Activated naive CD4-positive, alpha-beta T cell treated with anti-CD3 and anti-CD28 coated beads for 36 hours (primary cell): ENCODE measurements around the gene CHST14. TPM values are rescaled to one million over a fixed set of nuclear protein-coding genes. Genes with fewer than 3 reads are reported as not detected.

ENCODE experiments used
- CTCF ChIA-PET: fragments of 350-600 bp; sonication (Branson Sonifier 250); formaldehyde crosslinking; loops from one replicate; lab custom pipeline; 2021; ENCODE audit warnings: antibody characterized with exemption; lab: Charles Lee
- DNase-seq: peaks from one replicate; pipeline ENCODE4 v3.0.0-alpha.2; 2020
- H3K27ac Mint-ChIP-seq: one replicate; pipeline ENCODE4 v1.8.0; 2021; ENCODE audit warnings: mild to moderate bottlenecking, mixed read lengths
- H3K27me3 Mint-ChIP-seq: one replicate; pipeline ENCODE4 v1.8.0; 2021; ENCODE audit warnings: low read depth, mixed read lengths
- H3K36me3 Mint-ChIP-seq: one replicate; pipeline ENCODE4 v1.8.0; 2021; ENCODE audit warnings: low read depth, mixed read lengths
- H3K4me1 Mint-ChIP-seq: one replicate; pipeline ENCODE4 v1.8.0; 2021; ENCODE audit warnings: low read depth, mixed read lengths
- H3K4me3 Mint-ChIP-seq: one replicate; pipeline ENCODE4 v1.8.0; 2021; ENCODE audit warnings: mild to moderate bottlenecking, moderate library complexity, mixed read lengths
- H3K9me3 Mint-ChIP-seq: one replicate; pipeline ENCODE4 v1.8.0; 2021; ENCODE audit warnings: mixed read lengths
- intact Hi-C: fragments of 100-400 bp; cut with micrococcal nuclease; formaldehyde crosslinking; loops from one replicate; pipeline ENCODE4 v1.15.1; 2023
- total RNA-seq, 2 experiments: library from RNA; stranded (reverse); gene quantifications; one replicate each; pipeline ENCODE4 v1.2.3, GENCODE V29; 2021

CHST14 gene
- total RNA-seq = 1 to 10 TPM; 4.4 to 4.6 TPM

- intact Hi-C loops = loop anchor here (1.0 to 2.0 kb wide), 4 partner anchors 18 to 36 kb away; no protein-coding TSS in a partner anchor
- peak within 1 kb of the TSS; percentile 83 for H3K4me3 Mint-ChIP-seq
- CTCF ChIA-PET = interaction anchor here (0.9 to 1.8 kb wide), 6 partner anchors 12 to 104 kb away, joined by 3 to 6 read pairs (median 4); no protein-coding TSS in a partner anchor
Measured at GRCh38 chr15:40470423-40471104, at the start of gene CHST14. Gene CHST14 (plus strand): TSS chr15:40470984. CDS start chr15:40471214, 230 bp downstream.

GRCh38 chr15:40421246-40422157 is 49.3 kb upstream of the CHST14 start:
- H3K4me3 Mint-ChIP-seq = no peak overlapping the region
- H3K4me1 Mint-ChIP-seq = no peaks in the 10 kb centered on the region
- H3K36me3 Mint-ChIP-seq = peaks cover 2% of the 10 kb centered on the region
- intact Hi-C loops = loop anchor here (1.0 kb wide), 4 partner anchors 53 to 142 kb away; no protein-coding TSS in a partner anchor
- DNase-seq = peak; percentile 90
- H3K9me3 Mint-ChIP-seq = no peaks in the 10 kb centered on the region
- no peak overlapping the region for H3K27ac Mint-ChIP-seq
- H3K27me3 Mint-ChIP-seq = no peaks in the 10 kb centered on the region
- CTCF ChIA-PET = interaction anchor here (0.6 to 11.6 kb wide), 28 partner anchors 9 to 204 kb away, joined by 3 to 214 read pairs (median 4); partner anchors contain the start of genes BAHD1, CCDC9B, INAFM2 and IVD

More at GRCh38 chr15:40470423-40471104, at the start of gene CHST14:
- peak; percentile 43 for DNase-seq
- Mint-ChIP-seq H3K27ac (peak within 1 kb of the TSS; percentile 25), H3K36me3 (peaks cover 5% of the 10 kb centered on the region), H3K9me3 (no peaks in the 10 kb centered on the region), H3K4me1 (peaks cover 28% of the 10 kb centered on the region), H3K27me3 (no peaks in the 10 kb centered on the region)

- H3K27ac Mint-ChIP-seq = no peak overlapping the region
- no peaks in the 10 kb centered on the region for H3K36me3 Mint-ChIP-seq
- H3K4me3 Mint-ChIP-seq = no peak overlapping the region
- intact Hi-C loops = no loop called here
- H3K27me3 Mint-ChIP-seq = no peaks in the 10 kb centered on the region
- no peaks in the 10 kb centered on the region for H3K4me1 Mint-ChIP-seq
- no peaks in the 10 kb centered on the region for H3K9me3 Mint-ChIP-seq
- no peak for DNase-seq
- CTCF ChIA-PET = interaction anchor here (1.1 to 11.6 kb wide), 5 partner anchors 38 to 118 kb away, joined by 3 to 214 read pairs (median 3); partner anchors contain the start of gene CCDC9B
Measured at GRCh38 chr15:40424483-40425115, 46.2 kb upstream of the CHST14 start.

GRCh38 chr15:40425681-40426080 is 45.1 kb upstream of the CHST14 start:
- no peaks in the 10 kb centered on the region for H3K9me3 Mint-ChIP-seq
- H3K27me3 Mint-ChIP-seq = no peaks in the 10 kb centered on the region
- no peaks in the 10 kb centered on the region for H3K36me3 Mint-ChIP-seq
- H3K27ac Mint-ChIP-seq = no peak overlapping the region
- H3K4me1 Mint-ChIP-seq = no peaks in the 10 kb centered on the region
- DNase-seq = no peak
- intact Hi-C loops = no loop called here
- CTCF ChIA-PET = interaction anchor here (0.7 to 11.6 kb wide), 9 partner anchors 10 to 360 kb away, joined by 3 to 214 read pairs (median 3); partner anchors contain the start of gene CCDC9B
- no peak overlapping the region for H3K4me3 Mint-ChIP-seq

- no peak overlapping the region for H3K27ac Mint-ChIP-seq
- H3K4me1 Mint-ChIP-seq = no peaks in the 10 kb centered on the region
- intact Hi-C loops = no loop called here
- no peak overlapping the region for H3K4me3 Mint-ChIP-seq
- no peak for DNase-seq
- no peaks in the 10 kb centered on the region for H3K27me3 Mint-ChIP-seq
- H3K9me3 Mint-ChIP-seq = no peaks in the 10 kb centered on the region
- no peaks in the 10 kb centered on the region for H3K36me3 Mint-ChIP-seq
- CTCF ChIA-PET = interaction anchor here (1.9 to 11.6 kb wide), 2 partner anchors 86 to 104 kb away, joined by 5 to 214 read pairs; partner anchors contain the start of gene CCDC9B
Measured at GRCh38 chr15:40427188-40427587, 43.6 kb upstream of the CHST14 start.

GRCh38 chr15:40428185-40428584 is 42.6 kb upstream of the CHST14 start:
- H3K36me3 Mint-ChIP-seq = no peaks in the 10 kb centered on the region
- no peaks in the 10 kb centered on the region for H3K27me3 Mint-ChIP-seq
- intact Hi-C loops = no loop called here
- no peaks in the 10 kb centered on the region for H3K4me1 Mint-ChIP-seq
- no peak overlapping the region for H3K27ac Mint-ChIP-seq
- CTCF ChIA-PET = no interaction called here
- H3K9me3 Mint-ChIP-seq = no peaks in the 10 kb centered on the region
- DNase-seq = no peak
- H3K4me3 Mint-ChIP-seq = no peak overlapping the region

GRCh38 chr15:40429068-40429710 is 41.6 kb upstream of the CHST14 start:
- no peaks in the 10 kb centered on the region for H3K36me3 Mint-ChIP-seq
- no peaks in the 10 kb centered on the region for H3K4me1 Mint-ChIP-seq
- CTCF ChIA-PET = no interaction called here
- no peak overlapping the region for H3K4me3 Mint-ChIP-seq
- no peaks in the 10 kb centered on the region for H3K27me3 Mint-ChIP-seq
- no peaks in the 10 kb centered on the region for H3K9me3 Mint-ChIP-seq
- intact Hi-C loops = no loop called here
- no peak overlapping the region for H3K27ac Mint-ChIP-seq
- DNase-seq = no peak

- no peaks in the 10 kb centered on the region for H3K36me3 Mint-ChIP-seq
- H3K27me3 Mint-ChIP-seq = no peaks in the 10 kb centered on the region
- no peak overlapping the region for H3K4me3 Mint-ChIP-seq
- DNase-seq = no peak
- intact Hi-C loops = no loop called here
- no peaks in the 10 kb centered on the region for H3K9me3 Mint-ChIP-seq
- no peak overlapping the region for H3K27ac Mint-ChIP-seq
- CTCF ChIA-PET = interaction anchor here (0.6 to 0.7 kb wide), 2 partner anchors 63 to 79 kb away, joined by 3 to 4 read pairs; no protein-coding TSS in a partner anchor
- H3K4me1 Mint-ChIP-seq = peaks cover 2% of the 10 kb centered on the region
Measured at GRCh38 chr15:40430271-40430805, 40.4 kb upstream of the CHST14 start.

GRCh38 chr15:40435023-40435709 is 35.6 kb upstream of the CHST14 start:
- peaks cover 31% of the 10 kb centered on the region for H3K4me1 Mint-ChIP-seq
- no peak for DNase-seq
- no peak overlapping the region for H3K4me3 Mint-ChIP-seq
- intact Hi-C loops = no loop called here
- CTCF ChIA-PET = interaction anchor here (0.8 to 1.4 kb wide), 5 partner anchors 9 to 98 kb away, joined by 3 to 6 read pairs (median 3); no protein-coding TSS in a partner anchor
- H3K36me3 Mint-ChIP-seq = no peaks in the 10 kb centered on the region
- H3K9me3 Mint-ChIP-seq = no peaks in the 10 kb centered on the region
- H3K27ac Mint-ChIP-seq = no peak overlapping the region
- H3K27me3 Mint-ChIP-seq = peaks cover 40% of the 10 kb centered on the region

GRCh38 chr15:40435710-40436089 is 35.1 kb upstream of the CHST14 start:
- H3K27me3 Mint-ChIP-seq = peaks cover 40% of the 10 kb centered on the region
- no peaks in the 10 kb centered on the region for H3K36me3 Mint-ChIP-seq
- intact Hi-C loops = no loop called here
- no peaks in the 10 kb centered on the region for H3K9me3 Mint-ChIP-seq
- peaks cover 31% of the 10 kb centered on the region for H3K4me1 Mint-ChIP-seq
- no peak overlapping the region for H3K27ac Mint-ChIP-seq
- CTCF ChIA-PET = interaction anchor here (0.8 to 1.4 kb wide), 4 partner anchors 10 to 98 kb away, joined by 3 to 6 read pairs (median 4); no protein-coding TSS in a partner anchor
- DNase-seq = no peak
- no peak overlapping the region for H3K4me3 Mint-ChIP-seq
